HG03565 (cell line): ENCODE data around the gene FOXD2.

Experiments
- ATAC-seq: cut with Tn5 transposase; IDR thresholded peaks from one replicate; pipeline ENCODE4 v1.9.1; 2021; ENCODE audit warnings: mild to moderate bottlenecking, moderate library complexity; ENCODE audit not compliant: unreplicated experiment

Gene FOXD2

GRCh38 chr1:47437447-47438164, at the start of gene FOXD2:
FOXD2 (plus strand) TSS chr1:47438044; CDS start chr1:47438136, 92 bp downstream.
- peak; percentile 75 for ATAC-seq

DNA sequence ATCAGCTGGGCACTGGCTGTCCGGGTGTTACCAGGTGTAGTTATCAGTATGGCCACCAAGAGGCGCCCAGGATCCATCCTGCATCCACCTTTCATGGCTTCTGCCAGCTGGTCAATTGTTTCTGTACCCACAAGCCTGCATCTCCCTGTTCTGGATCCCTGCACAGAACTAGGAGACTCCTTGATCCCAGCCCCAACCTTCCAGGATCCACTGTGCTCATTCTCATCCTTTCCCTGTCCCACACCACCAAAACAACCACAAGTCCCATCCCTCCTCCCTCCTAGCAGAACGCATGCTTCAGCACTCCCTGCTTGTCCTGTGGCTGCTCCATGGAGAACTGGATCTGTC, 49.0 kb upstream of the FOXD2 start:
- peak; percentile 77 for ATAC-seq

- no peak for ATAC-seq
Observed at GRCh38 chr1:47389731-47390130, 48.1 kb upstream of the FOXD2 start.

DNA sequence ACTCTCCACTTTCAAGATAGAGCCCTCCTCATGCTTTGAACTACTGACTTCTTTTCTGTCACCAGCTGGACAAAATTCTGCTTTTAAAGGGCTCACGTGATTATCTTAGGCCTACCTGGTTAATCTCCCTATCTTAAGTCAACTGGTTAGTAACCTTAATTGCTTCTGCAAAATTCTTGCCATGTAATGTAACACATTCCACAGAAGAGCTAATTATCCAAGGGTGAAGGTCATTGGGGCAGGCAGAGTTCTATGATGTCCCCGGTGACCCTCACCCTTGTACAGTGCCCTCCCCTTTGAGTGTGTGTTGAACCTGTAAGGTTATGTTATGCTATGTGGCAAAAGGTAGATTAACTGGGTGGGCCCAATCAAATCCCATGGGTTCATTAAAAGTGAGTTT, 47.0 kb upstream of the FOXD2 start:
- no peak for ATAC-seq

- no peak for ATAC-seq
Observed at GRCh38 chr1:47393141-47393540, 44.7 kb upstream of the FOXD2 start.

DNA sequence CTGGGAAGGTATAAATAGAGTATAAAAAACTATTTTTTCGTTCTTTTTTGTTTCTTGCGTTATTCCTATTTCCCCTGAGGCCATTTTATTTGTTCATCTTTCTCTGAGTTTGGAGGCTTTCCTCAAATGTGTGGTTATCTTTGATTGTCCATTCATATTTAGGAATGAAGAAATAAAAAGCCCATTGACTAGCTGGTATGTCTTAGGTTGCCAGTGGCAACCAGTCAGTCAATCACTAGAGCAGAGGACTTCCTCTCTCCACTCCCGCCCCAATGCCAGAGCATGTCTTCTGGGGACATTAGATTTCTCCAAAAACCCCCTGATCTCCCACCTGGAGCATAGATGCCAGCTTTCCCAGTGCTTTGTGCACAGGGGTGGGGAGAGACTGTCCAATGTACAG, 42.4 kb upstream of the FOXD2 start:
- ATAC-seq: no peak

- no peak for ATAC-seq
Observed at GRCh38 chr1:47396671-47397196, 41.1 kb upstream of the FOXD2 start.

GRCh38 chr1:47399138-47399845, 38.6 kb upstream of the FOXD2 start:
- ATAC-seq: no peak

- no peak for ATAC-seq
Observed at GRCh38 chr1:47399846-47400155, 38.0 kb upstream of the FOXD2 start.

- no peak for ATAC-seq
Observed at GRCh38 chr1:47401761-47402160, 36.1 kb upstream of the FOXD2 start.

- ATAC-seq: no peak
Observed at GRCh38 chr1:47402591-47402990, 35.3 kb upstream of the FOXD2 start.

DNA sequence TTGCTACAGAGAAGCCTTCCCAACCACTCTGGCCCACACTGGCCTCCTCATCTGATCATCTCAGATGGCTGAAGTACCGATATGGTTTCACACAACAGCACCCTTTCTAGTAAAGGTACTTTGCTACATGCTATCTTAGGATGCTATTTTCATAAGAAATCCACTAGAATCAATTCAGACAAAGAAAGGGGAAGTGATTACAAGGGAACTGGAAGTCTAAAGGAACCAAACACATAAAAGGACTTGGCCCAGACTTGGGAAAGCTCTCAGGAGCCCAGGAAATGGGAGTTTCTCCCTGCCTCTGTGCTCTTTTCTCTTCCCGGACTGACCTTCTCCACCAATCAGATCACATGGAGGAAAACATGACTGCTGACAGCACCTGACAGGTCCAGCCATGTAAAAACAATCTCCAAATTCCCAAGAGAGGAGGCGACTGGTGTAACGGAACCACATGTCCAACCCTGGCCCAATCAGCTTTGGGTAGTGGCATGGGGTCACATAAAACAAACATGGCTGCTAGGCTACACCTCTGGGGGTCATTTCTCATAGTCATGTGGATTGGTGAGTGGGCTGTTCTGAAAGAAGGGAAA, 34.4 kb upstream of the FOXD2 start:
- no peak for ATAC-seq

GRCh38 chr1:47405697-47406096, 32.1 kb upstream of the FOXD2 start:
- no peak for ATAC-seq

- ATAC-seq: no peak
Observed at GRCh38 chr1:47406966-47407365, 30.9 kb upstream of the FOXD2 start.

DNA sequence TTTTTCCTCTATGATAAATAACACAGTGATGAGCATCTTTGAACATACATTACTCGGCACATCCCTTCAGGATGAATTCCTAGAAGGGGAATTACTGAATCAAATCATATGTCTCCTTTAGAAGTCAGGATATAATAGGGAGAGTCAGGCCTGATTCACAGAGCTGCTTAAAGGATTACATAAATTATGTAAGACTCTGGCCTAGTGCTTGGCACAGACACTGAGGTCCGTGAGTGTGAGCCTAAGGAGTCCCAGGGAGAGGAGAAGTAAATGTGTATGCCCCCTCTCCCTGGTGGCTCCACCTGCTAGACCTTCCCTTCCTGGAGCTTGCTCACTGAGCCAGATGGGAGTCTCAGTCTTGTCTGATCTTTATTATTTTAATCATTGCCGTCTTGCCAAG, 30.4 kb upstream of the FOXD2 start:
- ATAC-seq: no peak

- ATAC-seq: no peak
Observed at GRCh38 chr1:47409311-47410067, 28.4 kb upstream of the FOXD2 start.

DNA sequence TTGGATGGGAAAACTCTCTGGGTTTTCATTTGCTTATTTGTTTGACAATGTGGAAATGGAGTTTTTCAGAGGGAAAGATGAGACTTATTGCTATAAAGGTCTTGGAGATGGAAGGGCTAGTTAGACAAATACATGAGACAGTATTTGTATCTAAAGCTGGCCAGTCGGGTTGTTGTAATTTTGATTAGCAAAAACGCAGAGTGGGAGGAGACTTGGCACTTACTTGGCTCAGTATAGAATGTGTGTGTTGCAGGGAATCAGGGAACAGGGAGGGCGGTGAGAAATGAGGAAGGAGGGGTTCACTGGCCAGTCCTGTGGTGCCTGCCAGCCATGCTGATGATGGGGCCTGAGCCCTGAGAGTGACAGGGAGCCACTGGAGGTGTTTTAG, 27.8 kb upstream of the FOXD2 start:
- ATAC-seq: no peak

GRCh38 chr1:47411436-47411835, 26.4 kb upstream of the FOXD2 start:
- no peak for ATAC-seq

GRCh38 chr1:47412437-47412836, 25.4 kb upstream of the FOXD2 start:
- ATAC-seq: no peak

DNA sequence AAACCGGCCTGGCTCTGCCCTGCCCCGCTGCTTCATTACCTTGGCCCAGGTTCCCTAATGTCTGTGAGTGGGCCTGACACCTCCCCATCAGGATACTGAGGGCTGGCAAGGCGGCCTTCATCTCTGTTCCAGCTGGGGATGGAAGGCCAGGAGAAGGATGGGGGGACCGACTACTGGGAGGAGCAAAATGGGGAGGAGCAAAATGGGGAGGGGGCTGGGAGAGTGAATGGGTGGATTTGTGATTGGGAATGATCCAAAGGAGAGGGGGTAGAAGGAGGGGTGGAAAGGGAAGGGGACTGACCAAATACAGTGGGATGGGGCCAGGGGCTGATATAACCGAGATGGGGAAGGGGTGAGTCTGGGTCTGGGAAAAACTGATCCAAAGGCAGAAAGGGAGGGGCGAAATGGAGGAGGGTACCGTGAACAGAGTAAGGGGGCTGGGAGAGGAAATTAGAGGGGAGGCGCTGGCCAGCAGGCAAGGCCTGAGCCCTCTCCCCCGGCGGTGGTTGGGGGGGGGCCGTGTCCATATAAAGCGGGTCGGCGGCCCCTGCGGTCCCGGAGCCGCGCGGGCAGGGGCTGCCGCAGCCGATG, 22.0 kb upstream of the FOXD2 start, which contains the start of gene FOXE3:
TSS of gene FOXE3 (plus strand) at position 558 of the 591 bp plus-strand sequence. CDS start at position 589, 31 bp downstream.
- ATAC-seq: no peak
